Measurements from ENCODE around the gene SOHLH1. TPM values are rescaled to one million over a fixed set of nuclear protein-coding genes. Genes with fewer than 3 reads are reported as not detected.

Gene SOHLH1
- total and polyA plus RNA-seq, 2 of the 13 experiments (the other 11 are each of a cell fraction or from before 2014, with no cell fraction given): 0.15 TPM

DNA sequence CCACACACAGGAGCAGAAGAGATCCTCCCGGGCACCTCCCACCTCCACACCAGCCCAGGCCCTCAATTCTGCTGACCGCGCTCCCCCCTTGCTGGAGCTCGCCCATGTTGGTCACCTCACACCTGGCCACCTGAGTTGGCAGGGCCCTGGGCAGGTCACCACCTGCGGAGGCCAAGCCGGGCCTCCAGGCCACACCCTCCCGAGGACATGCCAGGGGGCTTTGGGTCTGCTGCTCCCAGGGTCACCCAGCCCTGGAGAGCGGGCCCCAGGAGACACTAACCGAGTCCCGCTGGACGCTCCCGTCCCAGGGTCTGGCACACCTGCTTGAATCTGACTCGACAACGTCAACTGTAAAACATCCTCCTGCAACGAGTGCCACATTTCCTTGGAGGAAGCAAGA is 2.1 kb downstream of the SOHLH1 start:
- BruUV-seq (replicated peaks): no TSS peak
- WGBS (ENCODE audit: low lambda C conversion rate): 27% methylated on average over 14 of the region's 15 CpGs

More for the DNA sequence above, 2.1 kb downstream of the SOHLH1 start:
- DNase-seq (ENCODE audit: low spot score) (no peak), FAIRE-seq (no peak), ATAC-seq (no peak)
- Histone ChIP-seq H3K9ac (ENCODE audit: insufficient read depth, low read depth, low read length) (no peak overlapping the region), H3K27me3 (ENCODE audit: control insufficient read depth in 1 of 2, insufficient read depth in 2 of 2, low read length in 2 of 2) (peaks cover 30 to 82% of the 10 kb centered on the region in 2 experiments), H3K79me2 (ENCODE audit: insufficient read depth, low read length) (no peaks in the 10 kb centered on the region), H4K20me1 (ENCODE audit: insufficient read depth, low read length) (0 out of 2 replicates have a peak, but pooled peaks cover 4% of the 10 kb centered on the region), H3K4me3 (replicated peaks in 1 of 3; ENCODE audit: insufficient read depth in 1 of 3, low read depth in 2 of 3, low read length in 3 of 3) (no peak overlapping the region), H2AFZ (ENCODE audit: low read length) (no peak overlapping the region), H3K27ac (ENCODE audit: extremely low read length, insufficient read depth, low read length) (no peak overlapping the region), H3K36me3 (replicated peaks in 1 of 2; ENCODE audit: control insufficient read depth in 1 of 2, insufficient read depth in 2 of 2, low read length in 2 of 2) (no peaks in the 10 kb centered on the region), H3K4me1 (ENCODE audit: insufficient read depth, low read length) (no peaks in the 10 kb centered on the region), H3K4me2 (ENCODE audit: low read depth, low read length) (no peak overlapping the region), H3K9me3 (ENCODE audit: low read length) (no peaks in the 10 kb centered on the region)
- ChIA-PET CTCF (ENCODE audit: low intra/inter-chr PET ratio, low total read pairs) (no interaction called here), POLR2A (no interaction called here)
- intact Hi-C loops (cut with micrococcal nuclease; ENCODE audit: unreplicated experiment): no loop called here
- TF ChIP-seq PRDM15 (CRISPR knock-in tag; IDR thresholded peaks at IDR 0.05) (no peak), NCOA1 (CRISPR knock-in tag; IDR thresholded peaks at IDR 0.05) (no peak)
- in situ Hi-C loops (cut with HindIII; ENCODE audit: extremely low pct_ligation_motif_present, low pct_unique_long_range_greater_than_20kb): no loop called here

Measured in HepG2 (cell line).